Pancreas (tissue), 10 donors: ENCODE data around the gene EXOC3L2. TPM values are rescaled to one million over a fixed set of nuclear protein-coding genes. Genes with fewer than 3 reads are reported as not detected.

ENCODE experiments used
- ATAC-seq, 4 donors: fragments of 200-7000 bp; cut with Tn5 transposase; one replicate each; pipeline versions ENCODE4 v1.8.0 to v1.9.1; 2020; ENCODE audit warnings: mild to moderate bottlenecking in 4 of 4, moderate library complexity in 4 of 4
- DNase-seq, 6 donors: peaks; one replicate each; pipeline ENCODE4 v3.0.0-alpha.2; 2020
- FAIRE-seq: peaks from 2 replicates; lab custom pipeline; 2012; peaks lifted over from hg19 to GRCh38; lab: Jason Lieb, UNC
- H3K27ac ChIP-seq, 4 donors: fragments of 200-600 bp; sonication (generic); 1 replicate in 3 of 4; 2 replicates in 1 of 4; pipeline versions ENCODE4 v1.5.0 to v1.8.0; 2020
- H3K27me3 ChIP-seq, 4 donors: fragments of 200-600 bp; one replicate each; pipeline ENCODE4 v1.8.0; 2021
- H3K36me3 ChIP-seq, 3 donors: fragments of 200-600 bp; sonication (generic) in 1 of 3; one replicate each; pipeline versions ENCODE4 v1.5.0 to v1.8.0; 2020 to 2021
- H3K4me1 ChIP-seq, 3 donors: fragments of 200-600 bp; one replicate each; pipeline ENCODE4 v1.8.0; 2021
- H3K4me3 ChIP-seq, 4 donors: fragments of 200-600 bp; sonication (generic) in 2 of 4; one replicate each; pipeline versions ENCODE4 v1.5.0 to v1.8.0; 2020 to 2021
- H3K9me3 ChIP-seq, 4 donors: fragments of 200-600 bp; one replicate each; pipeline ENCODE4 v1.8.0; 2021
- WGBS, 2 donors: extraction: QIAGEN DNeasy Blood & Tissue Kit; methylation state at CpG; one replicate each; pipeline ENCODE4 v1.1.7; 2013; 5-methylcytosine and 5-hydroxymethylcytosine counted together
- intact Hi-C, 3 donors: fragments of 100-400 bp; cut with DNase I; formaldehyde crosslinking; loops; one replicate each; pipeline versions ENCODE4 v1.11.1 to v1.14.2; 2022
- polyA plus RNA-seq, 2 donors: library from polyadenylated mRNA; stranded (reverse); fragments of 200-250 nt; gene quantifications; one replicate each; pipeline ENCODE4 v1.2.3, GENCODE V29; 2013
- total RNA-seq, 6 donors: library from RNA; stranded (reverse); fragmentation: NEBNext Ultra II Directional in 4 of 6; extraction: Animal tissue kit (Norgen Biotek cat#: 25700) in 4 of 6; gene quantifications; one replicate each; pipeline versions ENCODE4 v1.2.1 to v1.2.4, GENCODE V29; 2021 to 2023
- TF ChIP-seq, protein P1 (sequence below), 4 donors: fragments of 200-600 bp; sonication (generic) in 3 of 4; IDR thresholded peaks; one replicate each; pipeline versions ENCODE4 v1.5.0 to v1.8.0; 2021; ENCODE audit warnings: antibody characterized with exemption in 4 of 4
- donor health status: healthy with polysubstance abuse.
- donor health status: DM: no; HTN: no; CAD: no; lungs with moderate emphysema.
- donor health status: DM: no; HTN: no; CAD: no.
- donor health status: control.
- donor health status: control.
- donor health status: Bipolar disorder and iron deficiency.
- donor health status: DM: yes; HTN: yes; CAD: no.
- donor health status: DM: no; HTN: no; CAD: no.
- donor health status: DM: no; HTN: no; CAD: no.
- donor health status: DM: yes; HTN: yes; CAD: no.

The EXOC3L2 gene
- total and polyA plus RNA-seq, 8 donors = 0.59 to 4.5 (median 1.8) TPM

DNA sequence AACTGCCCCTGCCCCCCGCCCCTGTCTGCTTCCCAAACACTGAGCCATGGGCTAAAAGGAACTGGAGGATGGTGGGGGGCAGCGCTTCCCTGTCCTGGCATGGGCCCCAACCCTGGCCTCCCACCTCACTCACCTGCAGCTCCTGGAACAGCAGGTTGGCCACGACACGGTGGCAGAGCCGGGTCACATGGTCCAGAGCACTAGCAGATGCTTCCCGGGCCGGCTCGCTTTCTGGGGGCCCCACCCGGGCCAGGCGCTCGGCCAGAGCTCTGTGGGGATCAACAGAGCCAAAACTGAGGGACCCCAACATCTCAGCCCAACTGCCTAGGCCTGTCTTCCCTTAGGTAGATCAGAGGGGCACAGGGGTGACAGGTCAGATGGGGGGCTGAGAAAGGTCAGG is 20.6 kb downstream of the EXOC3L2 start:
- TF ChIP-seq, protein P1, sequence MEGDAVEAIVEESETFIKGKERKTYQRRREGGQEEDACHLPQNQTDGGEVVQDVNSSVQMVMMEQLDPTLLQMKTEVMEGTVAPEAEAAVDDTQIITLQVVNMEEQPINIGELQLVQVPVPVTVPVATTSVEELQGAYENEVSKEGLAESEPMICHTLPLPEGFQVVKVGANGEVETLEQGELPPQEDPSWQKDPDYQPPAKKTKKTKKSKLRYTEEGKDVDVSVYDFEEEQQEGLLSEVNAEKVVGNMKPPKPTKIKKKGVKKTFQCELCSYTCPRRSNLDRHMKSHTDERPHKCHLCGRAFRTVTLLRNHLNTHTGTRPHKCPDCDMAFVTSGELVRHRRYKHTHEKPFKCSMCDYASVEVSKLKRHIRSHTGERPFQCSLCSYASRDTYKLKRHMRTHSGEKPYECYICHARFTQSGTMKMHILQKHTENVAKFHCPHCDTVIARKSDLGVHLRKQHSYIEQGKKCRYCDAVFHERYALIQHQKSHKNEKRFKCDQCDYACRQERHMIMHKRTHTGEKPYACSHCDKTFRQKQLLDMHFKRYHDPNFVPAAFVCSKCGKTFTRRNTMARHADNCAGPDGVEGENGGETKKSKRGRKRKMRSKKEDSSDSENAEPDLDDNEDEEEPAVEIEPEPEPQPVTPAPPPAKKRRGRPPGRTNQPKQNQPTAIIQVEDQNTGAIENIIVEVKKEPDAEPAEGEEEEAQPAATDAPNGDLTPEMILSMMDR (IDR thresholded peaks at IDR 0.05) = no peak
- H3K36me3 ChIP-seq = no peaks in the 10 kb centered on the region
- H3K9me3 ChIP-seq = no peaks in the 10 kb centered on the region
- no peak overlapping the region for H3K27ac ChIP-seq
- 40 to 48% methylated on average over 10 to 11 of the region's 11 CpGs for WGBS, 2 donors
- no peaks in the 10 kb centered on the region for H3K4me1 ChIP-seq
- DNase-seq = no peak
- intact Hi-C loops = no loop called here
- FAIRE-seq = no peak
- no peak overlapping the region for H3K4me3 ChIP-seq
- H3K27me3 ChIP-seq = no peaks in the 10 kb centered on the region
- ATAC-seq = no peak

DNA sequence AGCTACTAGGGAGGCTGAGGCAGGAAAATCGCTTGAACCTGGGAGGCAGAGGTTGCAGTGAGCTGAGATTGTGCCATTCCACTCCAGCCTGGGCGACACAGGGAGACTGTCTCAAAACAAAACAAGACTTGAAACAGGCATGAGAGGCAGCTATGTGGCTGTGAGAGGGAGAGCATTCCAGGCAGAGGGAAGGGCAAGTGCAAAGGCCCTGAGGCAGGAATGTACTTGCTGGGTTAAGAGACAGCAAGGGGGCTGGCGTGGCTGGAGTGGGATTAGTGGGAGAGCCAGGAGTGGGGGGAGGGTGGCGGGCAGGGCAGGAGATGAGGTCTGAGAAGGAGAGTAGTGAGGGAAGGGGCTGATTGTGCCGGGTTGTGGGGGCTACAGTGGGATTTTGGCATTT is 21.3 kb downstream of the EXOC3L2 start:
- Histone ChIP-seq H3K36me3 (no peaks in the 10 kb centered on the region), H3K4me3 (no peak overlapping the region), H3K27ac (no peak overlapping the region), H3K9me3 (no peaks in the 10 kb centered on the region), H3K4me1 (no peaks in the 10 kb centered on the region), H3K27me3 (no peaks in the 10 kb centered on the region)
- FAIRE-seq (no peak), ATAC-seq (no peak), DNase-seq (no peak)
- 86 to 92% methylated on average over 5 of the region's 5 CpGs for WGBS, 2 donors
- intact Hi-C loops = no loop called here
- TF ChIP-seq, protein P1 (IDR thresholded peaks at IDR 0.05) = no peak

DNA sequence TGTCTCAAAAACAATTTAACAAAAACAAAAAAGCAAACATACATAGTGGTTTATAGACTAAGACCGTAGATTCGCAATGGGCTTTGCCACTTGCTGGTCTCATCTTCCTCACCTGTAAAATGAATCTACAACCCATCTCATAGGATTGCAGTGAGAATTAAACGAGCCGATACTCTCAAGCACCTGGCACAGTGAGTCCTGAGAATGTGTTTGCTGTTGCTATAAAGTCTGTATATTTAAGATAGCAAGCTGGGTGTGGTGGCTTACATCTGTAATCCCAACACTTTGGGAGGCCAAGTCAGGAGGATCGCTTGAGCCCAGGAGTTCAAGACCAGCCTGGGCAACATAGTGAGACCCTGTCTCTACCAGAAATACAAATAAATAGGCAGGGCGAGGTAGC is 22.5 kb downstream of the EXOC3L2 start:
- DNase-seq (no peak), FAIRE-seq (no peak), ATAC-seq (no peak)
- Histone ChIP-seq H3K4me1 (no peaks in the 10 kb centered on the region), H3K27ac (no peak overlapping the region), H3K27me3 (no peaks in the 10 kb centered on the region), H3K4me3 (no peak overlapping the region), H3K36me3 (no peaks in the 10 kb centered on the region), H3K9me3 (no peaks in the 10 kb centered on the region)
- 71 to 77% methylated on average over 6 of the region's 6 CpGs for WGBS, 2 donors
- intact Hi-C loops = no loop called here
- TF ChIP-seq, protein P1 (IDR thresholded peaks at IDR 0.05) = no peak

DNA sequence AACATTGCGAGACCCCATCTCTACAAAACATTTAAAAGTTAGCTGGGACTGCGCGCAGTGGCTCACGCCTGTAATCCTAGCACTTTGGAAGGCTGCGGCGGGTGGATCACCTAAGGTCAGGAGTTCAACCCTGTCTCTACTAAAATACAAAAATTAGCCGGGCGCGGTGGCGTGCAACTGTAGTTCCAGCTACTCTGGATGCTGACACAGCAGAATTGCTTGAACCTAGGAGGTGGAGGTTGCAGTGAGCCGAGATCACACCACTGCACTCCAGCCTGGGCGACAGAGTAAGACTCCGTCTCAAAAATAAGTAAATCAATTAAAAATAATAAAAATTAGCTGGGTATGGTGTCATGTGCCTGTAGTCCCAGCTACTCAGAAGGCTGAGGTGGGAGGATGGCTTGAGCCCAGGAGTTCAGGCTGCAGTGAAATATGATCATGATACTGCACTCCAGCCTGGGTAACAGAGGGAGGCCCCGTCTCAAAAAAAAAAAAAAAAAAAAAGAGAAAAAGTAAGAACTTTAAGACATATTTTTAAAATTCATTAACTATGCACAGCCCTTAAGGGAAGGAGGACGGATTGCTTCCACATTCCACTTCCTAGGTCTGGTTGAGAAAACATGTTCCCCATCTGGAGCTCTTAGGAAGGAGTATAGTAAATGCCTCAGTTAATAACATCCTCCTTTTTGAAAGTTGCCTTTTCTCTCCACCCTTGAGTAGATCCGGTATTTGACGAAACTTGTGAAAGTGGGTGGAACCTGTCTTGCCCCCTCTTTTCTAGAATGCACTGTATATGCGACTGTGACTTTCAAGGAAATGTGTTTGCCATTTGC is 26.1 kb downstream of the EXOC3L2 start:
- H3K36me3 ChIP-seq = no peaks in the 10 kb centered on the region
- no peak for FAIRE-seq
- no peak for DNase-seq
- TF ChIP-seq, protein P1 (IDR thresholded peaks at IDR 0.05) = no peak
- ATAC-seq = no peak
- H3K4me1 ChIP-seq = no peaks in the 10 kb centered on the region
- H3K27me3 ChIP-seq = no peaks in the 10 kb centered on the region
- no peaks in the 10 kb centered on the region for H3K9me3 ChIP-seq
- intact Hi-C loops = no loop called here
- H3K27ac ChIP-seq = no peak overlapping the region
- H3K4me3 ChIP-seq = no peak overlapping the region
- WGBS, 2 donors = 74 to 76% methylated on average over 18 of the region's 18 CpGs

DNA sequence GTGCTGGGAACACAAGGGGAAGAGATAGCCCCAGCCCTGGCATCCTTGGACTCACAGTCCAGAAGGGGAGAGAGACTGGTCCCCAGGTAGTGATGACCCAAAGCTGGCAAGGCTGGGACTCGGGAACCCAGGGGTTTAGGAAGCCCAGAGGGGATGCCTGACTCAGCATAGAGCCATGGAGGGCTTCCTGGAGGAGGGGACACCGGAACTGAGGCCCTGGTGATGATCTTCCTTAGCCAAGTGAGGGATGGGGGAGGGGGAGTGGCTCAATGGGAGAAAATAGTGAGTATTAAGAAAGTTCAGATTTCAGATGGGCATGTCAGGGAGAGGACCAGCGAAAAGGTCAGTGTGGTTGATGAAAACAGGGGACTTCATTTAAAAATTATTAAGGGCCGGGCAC is 26.8 kb downstream of the EXOC3L2 start:
- WGBS, 2 donors = 48 to 71% methylated on average over 4 of the region's 4 CpGs
- intact Hi-C loops = no loop called here
- DNase-seq = no peak
- Histone ChIP-seq H3K27ac (no peak overlapping the region), H3K9me3 (no peaks in the 10 kb centered on the region), H3K4me3 (no peak overlapping the region), H3K27me3 (no peaks in the 10 kb centered on the region), H3K4me1 (no peaks in the 10 kb centered on the region), H3K36me3 (no peaks in the 10 kb centered on the region)
- no peak for ATAC-seq
- no peak for FAIRE-seq
- TF ChIP-seq, protein P1 (IDR thresholded peaks at IDR 0.05) = no peak
